Bronchial epithelial cell (primary cell): ENCODE results near the gene NTM. TPM values are rescaled to one million over a fixed set of nuclear protein-coding genes. Genes with fewer than 3 reads are reported as not detected.

ENCODE experiments used
- DNase-seq: peaks from one replicate; pipeline ENCODE4 v3.0.0-alpha.2; 2010; ENCODE audit warnings: low read depth
- FAIRE-seq: peaks from 2 replicates; lab custom pipeline; 2011; peaks lifted over from hg19 to GRCh38; lab: Jason Lieb, UNC
- H3K27me3 ChIP-seq: 2 replicates; pipeline ENCODE4 v1.5.1; 2011; ENCODE audit warnings: low read length; ENCODE audit not compliant: control insufficient read depth, insufficient read depth
- H3K36me3 ChIP-seq: 2 replicates; pipeline ENCODE4 v1.5.1; 2011; ENCODE audit warnings: low read length; ENCODE audit not compliant: control insufficient read depth, insufficient read depth
- H3K4me3 ChIP-seq: 2 replicates; pipeline ENCODE4 v1.5.1; 2011; ENCODE audit warnings: mild to moderate bottlenecking, low read depth, low read length, control low read depth
- CTCF ChIP-seq: IDR thresholded peaks from 2 replicates; pipeline ENCODE4 v1.5.1; 2011; ENCODE audit warnings: mild to moderate bottlenecking, moderate library complexity, low read length, control low read depth, inconsistent platforms; ENCODE audit not compliant: insufficient read depth, severe bottlenecking
- total RNA-seq: library from RNA; depleted of rRNA; stranded (reverse); fragments of >200 nt; gene quantifications from 2 replicates; pipeline ENCODE4 v1.2.1, GENCODE V29; 2014

NTM gene
- total RNA-seq, 1 donor from 2014 or later: 4.2 TPM

GRCh38 chr11:132006884-132007580, 636.6 kb downstream of the NTM start:
- no peak overlapping the region for H3K4me3 ChIP-seq
- no peak for TF ChIP-seq CTCF
- DNase-seq: no peak

GRCh38 chr11:132008226-132008625, 637.8 kb downstream of the NTM start:
- no peak for FAIRE-seq
- no peak for DNase-seq
- Histone ChIP-seq H3K4me3 (no peak overlapping the region), H3K27me3 (no peaks in the 10 kb centered on the region), H3K36me3 (no peaks in the 10 kb centered on the region)
- TF ChIP-seq CTCF: no peak

More at GRCh38 chr11:132006884-132007580, 636.6 kb downstream of the NTM start:
- Histone ChIP-seq H3K27me3 (no peaks in the 10 kb centered on the region), H3K36me3 (no peaks in the 10 kb centered on the region)
- FAIRE-seq: no peak

DNA sequence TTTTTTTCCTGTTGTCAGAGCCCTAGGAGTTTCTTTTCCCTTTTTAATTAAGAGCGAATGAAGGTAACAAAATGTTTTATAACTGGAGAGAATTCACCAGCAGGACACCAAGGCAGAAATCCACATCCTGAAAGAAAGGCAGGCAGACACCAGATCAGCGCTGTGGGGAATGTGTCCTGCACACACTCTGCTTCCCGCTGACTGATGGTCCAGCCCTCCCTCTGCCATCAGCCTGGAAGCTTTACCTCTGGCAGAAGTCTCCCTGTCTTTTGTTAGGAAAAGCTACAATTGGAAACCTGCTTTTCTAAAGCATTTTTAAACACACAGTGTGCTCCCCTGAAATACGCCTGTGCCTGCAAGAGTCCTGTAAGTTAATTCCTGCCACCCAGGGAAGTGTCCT, 638.5 kb downstream of the NTM start:
- TF ChIP-seq CTCF: no peak
- FAIRE-seq (no peak), DNase-seq (no peak)

DNA sequence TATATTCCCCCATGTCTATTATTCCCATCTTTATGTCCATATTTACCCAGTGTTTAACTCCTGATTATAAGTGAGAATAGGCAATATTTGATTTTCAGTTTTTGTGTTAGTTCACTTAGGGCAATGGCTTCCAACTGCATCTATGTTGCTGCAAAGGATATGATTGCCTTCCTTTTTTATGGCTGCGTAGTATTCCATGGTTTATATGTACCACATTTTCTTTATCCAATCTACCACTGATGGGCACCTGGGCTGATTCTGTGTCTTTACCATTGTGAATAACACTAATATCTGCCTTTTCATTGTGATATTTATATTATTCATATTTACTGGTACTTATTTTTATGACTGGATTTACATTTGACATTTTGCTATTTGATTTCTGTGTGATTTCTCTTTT, 649.6 kb downstream of the NTM start:
- TF ChIP-seq CTCF: no peak
- Histone ChIP-seq H3K27me3 (no peaks in the 10 kb centered on the region), H3K36me3 (no peaks in the 10 kb centered on the region), H3K4me3 (no peak overlapping the region)
- no peak for DNase-seq
- no peak for FAIRE-seq

More for the DNA sequence above, 638.5 kb downstream of the NTM start:
- Histone ChIP-seq H3K4me3 (no peak overlapping the region), H3K27me3 (no peaks in the 10 kb centered on the region), H3K36me3 (no peaks in the 10 kb centered on the region)

GRCh38 chr11:132022285-132022684, 651.9 kb downstream of the NTM start:
- Histone ChIP-seq H3K36me3 (no peaks in the 10 kb centered on the region), H3K4me3 (no peak overlapping the region), H3K27me3 (no peaks in the 10 kb centered on the region)
- DNase-seq (no peak), FAIRE-seq (no peak)
- no peak for TF ChIP-seq CTCF
